ENCODE results near the gene BEST1.

Gene BEST1

DNA sequence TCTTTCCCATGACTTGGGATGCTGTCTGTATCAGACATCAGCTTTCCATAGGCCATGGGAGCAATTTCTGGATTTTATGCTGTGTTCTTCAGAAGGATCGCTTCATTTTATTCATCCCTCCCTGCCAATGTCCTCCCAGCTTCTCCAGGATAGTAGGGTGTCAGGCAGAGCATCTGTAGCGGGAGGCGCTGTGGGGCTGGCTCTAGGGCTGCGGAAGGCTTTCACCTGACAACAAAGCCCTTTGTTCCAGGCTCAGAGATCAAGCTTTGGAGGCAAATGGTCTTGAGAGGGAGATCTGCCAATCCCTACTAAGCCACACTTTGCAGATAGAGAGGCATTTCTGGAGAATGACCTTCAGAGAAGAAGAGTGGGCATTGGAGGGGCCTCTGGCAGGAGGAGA lies 46.8 kb downstream of the BEST1 start:
- Histone ChIP-seq H2AK5ac (ENCODE audit: low read length) (no peak overlapping the region), H3K9ac (ENCODE audit: low read length) (no peak overlapping the region), H3K79me1 (ENCODE audit: low read length) (no peaks in the 10 kb centered on the region), H3K23ac (ENCODE audit: low read length) (no peak overlapping the region), H3K4ac (ENCODE audit: low read depth, low read length) (no peak overlapping the region), H3K4me2 (ENCODE audit: low read length) (no peak overlapping the region), H4K12ac (ENCODE audit: low read depth, low read length) (no peak overlapping the region), H3K27ac (ENCODE audit: low read depth, low read length) (no peak overlapping the region), H3K4me1 (ENCODE audit: control insufficient read depth in 1 of 2, insufficient read depth in 2 of 2, low read length in 2 of 2) (no peaks in the 10 kb centered on the region), H2BK5ac (ENCODE audit: low read depth, low read length, poor library complexity) (no peak overlapping the region), H3K18ac (ENCODE audit: low read length) (no peak overlapping the region), H2AFZ (ENCODE audit: insufficient read depth, low read length, poor library complexity) (no peak overlapping the region), H2BK120ac (ENCODE audit: insufficient read depth, low read length, poor library complexity) (no peak overlapping the region), H4K91ac (ENCODE audit: low read depth, low read length) (no peak overlapping the region), H3K36me3 (ENCODE audit: control insufficient read depth in 1 of 2, insufficient read depth in 2 of 2, low read length in 2 of 2) (no peaks in the 10 kb centered on the region), H4K8ac (ENCODE audit: low read depth, low read length) (no peak overlapping the region), H3K14ac (ENCODE audit: low read length) (no peak overlapping the region), H2BK12ac (ENCODE audit: low read length) (no peak overlapping the region), H3K9me3 (ENCODE audit: insufficient read depth, low read depth, low read length) (peaks cover 6% of the 10 kb centered on the region), H3K79me2 (ENCODE audit: control insufficient read depth, insufficient read depth, low read length, poor library complexity) (no peaks in the 10 kb centered on the region), H3K4me3 (ENCODE audit: low read depth, low read length) (no peak overlapping the region), H3K27me3 (ENCODE audit: insufficient read depth, low read length) (no peaks in the 10 kb centered on the region)
- no CpG with 5 or more reads among the region's 4 CpGs for WGBS (ENCODE audit: extremely low coverage, insufficient coverage, insufficient read length)
- no peak for DNase-seq

DNA sequence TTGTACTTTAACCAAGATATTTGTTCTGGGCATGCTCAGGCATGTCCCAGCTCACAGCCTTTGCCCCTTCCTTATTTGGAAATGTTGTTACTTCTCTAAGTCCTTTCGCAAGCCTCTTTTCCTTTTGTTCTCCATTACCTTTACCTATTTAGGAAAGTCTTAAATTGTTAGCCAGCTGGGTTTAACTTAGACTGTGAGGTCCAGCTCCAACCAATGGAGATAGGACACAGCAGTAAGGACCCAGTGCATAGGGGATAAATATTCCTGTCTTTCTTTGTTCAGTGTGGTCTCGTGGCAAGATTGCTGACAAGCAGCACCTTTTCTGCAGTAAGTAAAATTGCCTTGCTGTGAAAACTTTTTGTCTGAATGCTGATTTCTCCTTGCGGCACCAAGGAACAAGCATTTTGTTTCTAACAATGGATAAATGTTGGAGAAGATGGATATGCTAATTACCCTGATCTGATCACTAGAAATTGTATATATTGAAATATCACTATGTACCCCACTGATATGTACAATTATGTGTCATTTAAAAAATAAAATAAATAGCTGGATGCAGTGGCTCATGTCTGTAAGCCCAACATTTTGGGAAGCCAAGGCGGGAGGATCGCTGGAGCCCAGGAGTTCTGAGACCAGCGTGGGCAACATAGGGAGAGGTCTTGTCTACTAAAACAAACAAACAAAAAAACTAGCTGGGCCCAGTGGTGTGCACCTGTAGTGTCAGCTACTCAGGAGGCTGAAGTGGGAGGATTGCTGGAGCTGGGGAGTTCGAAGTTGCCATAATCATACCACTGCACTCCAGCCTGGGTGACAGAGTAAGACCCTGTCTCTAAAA lies 49.2 kb downstream of the BEST1 start:
- no peaks in the 10 kb centered on the region for H3K79me1 ChIP-seq (ENCODE audit: low read length)
- H3K9ac ChIP-seq (ENCODE audit: low read length): no peak overlapping the region
- peak overlapping the region; percentile 57 for H2BK5ac ChIP-seq (ENCODE audit: low read depth, low read length, poor library complexity)
- no peaks in the 10 kb centered on the region for H3K4me1 ChIP-seq (ENCODE audit: control insufficient read depth in 1 of 2, insufficient read depth in 2 of 2, low read length in 2 of 2)
- no peak overlapping the region for H3K14ac ChIP-seq (ENCODE audit: low read length)
- no peak overlapping the region for H4K8ac ChIP-seq (ENCODE audit: low read depth, low read length)
- no peak overlapping the region for H4K12ac ChIP-seq (ENCODE audit: low read depth, low read length)
- H3K9me3 ChIP-seq (ENCODE audit: insufficient read depth, low read depth, low read length): peaks cover 6% of the 10 kb centered on the region
- no peak overlapping the region for H3K23ac ChIP-seq (ENCODE audit: low read length)
- no peak overlapping the region for H2AFZ ChIP-seq (ENCODE audit: insufficient read depth, low read length, poor library complexity)
- no peak overlapping the region for H2BK12ac ChIP-seq (ENCODE audit: low read length)
- H3K4me3 ChIP-seq (ENCODE audit: low read depth, low read length): no peak overlapping the region
- no peak for DNase-seq
- WGBS (ENCODE audit: extremely low coverage, insufficient coverage, insufficient read length): no CpG with 5 or more reads among the region's 7 CpGs
- H3K4me2 ChIP-seq (ENCODE audit: low read length): no peak overlapping the region
- H2BK120ac ChIP-seq (ENCODE audit: insufficient read depth, low read length, poor library complexity): no peak overlapping the region
- no peak overlapping the region for H3K27ac ChIP-seq (ENCODE audit: low read depth, low read length)
- H2AK5ac ChIP-seq (ENCODE audit: low read length): no peak overlapping the region
- no peak overlapping the region for H4K91ac ChIP-seq (ENCODE audit: low read depth, low read length)
- no peaks in the 10 kb centered on the region for H3K27me3 ChIP-seq (ENCODE audit: insufficient read depth, low read length)
- H3K79me2 ChIP-seq (ENCODE audit: control insufficient read depth, insufficient read depth, low read length, poor library complexity): no peaks in the 10 kb centered on the region
- no peaks in the 10 kb centered on the region for H3K36me3 ChIP-seq (ENCODE audit: control insufficient read depth in 1 of 2, insufficient read depth in 2 of 2, low read length in 2 of 2)
- H3K4ac ChIP-seq (ENCODE audit: low read depth, low read length): no peak overlapping the region
- no peak overlapping the region for H3K18ac ChIP-seq (ENCODE audit: low read length)

DNA sequence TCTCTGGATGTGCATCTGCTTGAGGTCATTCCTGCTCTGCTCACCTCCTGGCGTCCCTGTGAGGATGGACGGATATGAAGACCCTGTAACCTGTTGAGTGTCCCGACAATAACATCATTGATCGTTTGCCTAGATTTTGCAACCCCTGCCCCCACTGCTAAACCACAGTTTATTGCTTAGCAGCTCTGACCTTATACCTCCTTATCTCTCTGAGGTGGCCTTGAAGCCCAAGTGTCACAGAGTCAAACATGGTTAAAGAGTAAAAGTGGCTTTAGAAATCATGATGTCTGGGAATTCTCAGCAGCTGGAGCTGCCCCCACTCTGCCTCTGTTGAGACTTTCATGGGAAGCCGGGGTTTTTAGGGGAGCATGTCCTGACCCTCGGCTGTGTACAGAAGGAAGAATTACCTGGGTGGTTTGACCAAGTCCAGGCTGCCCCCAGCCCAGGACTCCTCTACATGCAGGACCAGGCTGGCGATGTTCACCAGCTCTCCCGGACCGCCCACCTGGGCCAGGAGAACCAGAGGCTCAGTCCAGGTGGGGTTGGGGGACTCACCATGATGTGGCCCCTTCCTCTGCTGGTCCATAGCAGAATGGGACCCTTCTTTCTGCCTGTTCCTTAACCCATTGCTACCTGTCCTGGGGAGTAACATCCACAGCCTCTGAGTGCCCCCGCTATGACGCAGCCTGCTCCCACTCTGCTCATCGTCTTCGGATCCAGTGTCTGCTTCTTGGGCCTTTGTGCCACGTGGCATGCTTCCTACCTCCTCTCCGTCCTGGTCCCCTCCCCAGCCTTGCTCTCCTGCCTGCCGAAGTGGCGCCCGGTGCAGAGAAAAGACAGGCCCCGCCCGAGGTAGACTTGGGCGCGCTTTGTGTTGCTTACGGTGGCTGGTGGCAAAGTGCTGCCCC lies 50.6 kb downstream of the BEST1 start:
- Histone ChIP-seq H3K27ac (ENCODE audit: low read depth, low read length) (no peak overlapping the region), H3K14ac (ENCODE audit: low read length) (no peak overlapping the region), H4K8ac (ENCODE audit: low read depth, low read length) (no peak overlapping the region), H3K79me1 (ENCODE audit: low read length) (no peaks in the 10 kb centered on the region), H4K91ac (ENCODE audit: low read depth, low read length) (no peak overlapping the region), H3K79me2 (ENCODE audit: control insufficient read depth, insufficient read depth, low read length, poor library complexity) (no peaks in the 10 kb centered on the region), H3K4me1 (ENCODE audit: control insufficient read depth in 1 of 2, insufficient read depth in 2 of 2, low read length in 2 of 2) (peaks cover 0 to 2% of the 10 kb centered on the region in 2 experiments), H2BK12ac (ENCODE audit: low read length) (no peak overlapping the region), H3K9me3 (ENCODE audit: insufficient read depth, low read depth, low read length) (peaks cover 6% of the 10 kb centered on the region), H3K9ac (ENCODE audit: low read length) (no peak overlapping the region), H3K4ac (ENCODE audit: low read depth, low read length) (no peak overlapping the region), H2BK5ac (ENCODE audit: low read depth, low read length, poor library complexity) (no peak overlapping the region), H3K4me2 (ENCODE audit: low read length) (no peak overlapping the region), H2BK120ac (ENCODE audit: insufficient read depth, low read length, poor library complexity) (no peak overlapping the region), H2AK5ac (ENCODE audit: low read length) (no peak overlapping the region), H3K27me3 (ENCODE audit: insufficient read depth, low read length) (no peaks in the 10 kb centered on the region), H3K23ac (ENCODE audit: low read length) (no peak overlapping the region), H3K18ac (ENCODE audit: low read length) (no peak overlapping the region), H2AFZ (ENCODE audit: insufficient read depth, low read length, poor library complexity) (no peak overlapping the region), H3K36me3 (ENCODE audit: control insufficient read depth in 1 of 2, insufficient read depth in 2 of 2, low read length in 2 of 2) (no peaks in the 10 kb centered on the region), H3K4me3 (ENCODE audit: low read depth, low read length) (no peak overlapping the region), H4K12ac (ENCODE audit: low read depth, low read length) (no peak overlapping the region)
- WGBS (ENCODE audit: extremely low coverage, insufficient coverage, insufficient read length): no CpG with 5 or more reads among the region's 23 CpGs
- no peak for DNase-seq

DNA sequence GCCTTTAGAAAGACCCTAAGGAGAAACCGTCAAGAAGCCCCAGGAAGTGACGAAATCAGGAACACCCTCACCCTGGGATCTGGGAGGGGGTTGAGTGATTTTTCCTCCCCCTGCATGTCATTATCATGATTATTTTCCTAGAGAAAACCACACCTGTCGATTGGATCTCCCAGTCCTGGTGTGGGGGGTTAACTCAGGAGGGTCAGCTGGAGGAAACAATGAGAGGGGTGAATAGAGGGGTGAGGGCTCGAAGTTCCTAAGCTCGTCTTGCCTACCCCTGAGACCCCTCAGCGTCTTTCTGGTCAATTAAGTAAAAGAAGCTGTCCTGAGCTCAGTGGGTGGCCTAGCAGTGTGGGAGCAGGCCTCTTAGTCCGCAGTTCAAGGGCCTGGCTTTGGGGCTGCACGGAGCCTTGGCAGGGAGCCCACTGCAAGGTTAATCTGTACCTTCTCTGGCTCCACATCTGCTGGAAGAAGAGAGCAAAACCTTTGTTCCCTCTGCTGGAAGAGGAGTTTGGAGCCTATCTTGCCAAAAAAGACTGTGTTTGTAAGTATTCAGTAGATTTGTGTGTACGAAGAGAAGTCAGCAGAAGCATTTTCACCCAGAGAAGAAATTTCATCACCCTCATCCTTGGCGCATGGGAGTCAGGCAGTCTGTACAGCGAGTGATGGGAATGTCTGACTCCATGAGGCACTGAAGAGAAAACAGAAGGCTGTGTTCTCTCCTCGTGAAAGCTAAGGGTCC lies 51.5 kb downstream of the BEST1 start:
- H3K27ac ChIP-seq (ENCODE audit: low read depth, low read length): no peak overlapping the region
- H3K4me3 ChIP-seq (ENCODE audit: low read depth, low read length): no peak overlapping the region

More for the DNA sequence above, 51.5 kb downstream of the BEST1 start:
- Histone ChIP-seq H3K9ac (ENCODE audit: low read length) (no peak overlapping the region), H3K79me2 (ENCODE audit: control insufficient read depth, insufficient read depth, low read length, poor library complexity) (no peaks in the 10 kb centered on the region), H3K79me1 (ENCODE audit: low read length) (no peaks in the 10 kb centered on the region), H3K27me3 (ENCODE audit: insufficient read depth, low read length) (no peaks in the 10 kb centered on the region), H4K12ac (ENCODE audit: low read depth, low read length) (no peak overlapping the region), H2AFZ (ENCODE audit: insufficient read depth, low read length, poor library complexity) (no peak overlapping the region), H2BK12ac (ENCODE audit: low read length) (no peak overlapping the region), H3K36me3 (ENCODE audit: control insufficient read depth in 1 of 2, insufficient read depth in 2 of 2, low read length in 2 of 2) (no peaks in the 10 kb centered on the region), H3K4me2 (ENCODE audit: low read length) (no peak overlapping the region), H3K14ac (ENCODE audit: low read length) (no peak overlapping the region), H3K18ac (ENCODE audit: low read length) (no peak overlapping the region), H3K4ac (ENCODE audit: low read depth, low read length) (no peak overlapping the region), H3K4me1 (ENCODE audit: control insufficient read depth in 1 of 2, insufficient read depth in 2 of 2, low read length in 2 of 2) (peaks cover 0 to 2% of the 10 kb centered on the region in 2 experiments), H2AK5ac (ENCODE audit: low read length) (no peak overlapping the region), H2BK120ac (ENCODE audit: insufficient read depth, low read length, poor library complexity) (no peak overlapping the region), H3K9me3 (ENCODE audit: insufficient read depth, low read depth, low read length) (peaks cover 6% of the 10 kb centered on the region), H4K91ac (ENCODE audit: low read depth, low read length) (no peak overlapping the region), H2BK5ac (ENCODE audit: low read depth, low read length, poor library complexity) (no peak overlapping the region), H3K23ac (ENCODE audit: low read length) (no peak overlapping the region), H4K8ac (ENCODE audit: low read depth, low read length) (no peak overlapping the region)
- DNase-seq: no peak
- no CpG with 5 or more reads among the region's 12 CpGs for WGBS (ENCODE audit: extremely low coverage, insufficient coverage, insufficient read length)
